Endothelial cell of umbilical vein (primary cell): Measurements from ENCODE around the gene SH3BP5. TPM values are rescaled to one million over a fixed set of nuclear protein-coding genes. Genes with fewer than 3 reads are reported as not detected.

Experiments
- BruUV-seq: library from RNA; stranded (reverse); fragments of 400-500 nt; replicated peaks from 2 replicates; lab custom pipeline; 2021; lab: Mats Ljungman, UMichigan
- CTCF ChIA-PET: fragments of 300-600, 350-600 bp; sonication (Branson Sonifier 250); formaldehyde crosslinking; loops from one replicate; lab custom pipeline; 2021; ENCODE audit warnings: antibody characterized with exemption, inconsistent platforms; lab: Charles Lee
- POLR2A ChIA-PET: fragments of 300-600, 350-600 bp; sonication (Branson Sonifier 250); formaldehyde crosslinking; loops from one replicate; lab custom pipeline; 2021; ENCODE audit warnings: antibody characterized with exemption, inconsistent platforms; lab: Charles Lee
- DNase-seq: peaks from one replicate; pipeline ENCODE4 v3.0.0-alpha.2; 2011; ENCODE audit warnings: low read depth, low spot score
- FAIRE-seq: peaks from 2 replicates; lab custom pipeline; 2011; peaks lifted over from hg19 to GRCh38; lab: Jason Lieb, UNC
- H2AFZ ChIP-seq: 2 replicates; pipeline ENCODE4 v1.6.0; 2012; ENCODE audit warnings: low read depth, low read length, control low read depth, inconsistent platforms
- H3K27ac ChIP-seq: 2 replicates; pipeline ENCODE4 v1.5.1; 2011; ENCODE audit warnings: low read depth, mild to moderate bottlenecking, control low read depth, low read length, moderate library complexity; ENCODE audit not compliant: insufficient read depth
- H3K27me3 ChIP-seq, 2 experiments: 2 replicates each; pipeline versions ENCODE4 v1.6.0 to v1.6.1; 2011; ENCODE audit warnings: low read length in 2 of 2, mixed read lengths in 1 of 2; ENCODE audit not compliant: control insufficient read depth in 2 of 2, insufficient read depth in 2 of 2
- H3K36me3 ChIP-seq, 2 experiments: 2 replicates in 1 of 2; 3 replicates in 1 of 2; pipeline ENCODE4 v1.5.1; 2011; ENCODE audit warnings: low read length in 2 of 2, mild to moderate bottlenecking in 1 of 2, moderate library complexity in 1 of 2; ENCODE audit not compliant: control insufficient read depth in 2 of 2, insufficient read depth in 2 of 2; ENCODE audit errors: extremely low read depth in 1 of 2
- H3K4me1 ChIP-seq: 3 replicates; pipeline ENCODE4 v1.5.1; 2011; ENCODE audit warnings: mild to moderate bottlenecking, low read length; ENCODE audit not compliant: control insufficient read depth, insufficient read depth; ENCODE audit errors: extremely low read depth
- H3K4me2 ChIP-seq: 2 replicates; pipeline ENCODE4 v1.6.1; 2011; ENCODE audit warnings: low read length, control low read depth, mixed read lengths; ENCODE audit not compliant: insufficient read depth
- H3K4me3 ChIP-seq, 3 experiments: fragments of 200-600 bp in 1 of 3; sonication (generic), shearing (Covaris generic) in 1 of 3; replicated peaks in 1 of 3; 2 replicates each; pipeline ENCODE4 v1.5.1; 2011 to 2016; ENCODE audit warnings: control low read depth in 3 of 3, low read length in 3 of 3, mild to moderate bottlenecking in 2 of 3, inconsistent platforms in 1 of 3, low read depth in 1 of 3, moderate library complexity in 1 of 3; ENCODE audit not compliant: insufficient read depth in 1 of 3
- H3K79me2 ChIP-seq: 2 replicates; pipeline ENCODE4 v1.6.0; 2012; ENCODE audit warnings: low read length, inconsistent platforms; ENCODE audit not compliant: control insufficient read depth, insufficient read depth
- H3K9ac ChIP-seq: replicated peaks from 2 replicates; pipeline ENCODE3; 2011; ENCODE audit warnings: low read length, control low read depth; ENCODE audit not compliant: insufficient read depth; ENCODE audit errors: extremely low read depth
- H3K9me1 ChIP-seq: replicated peaks from 3 replicates; pipeline ENCODE4 v1.6.0; 2011; ENCODE audit warnings: mild to moderate bottlenecking, low read length; ENCODE audit not compliant: control insufficient read depth, insufficient read depth; ENCODE audit errors: extremely low read depth
- H3K9me3 ChIP-seq: replicated peaks from 2 replicates; pipeline ENCODE4 v1.5.1; 2012; ENCODE audit warnings: low read length, inconsistent platforms; ENCODE audit not compliant: control insufficient read depth, insufficient read depth
- H4K20me1 ChIP-seq: replicated peaks from 2 replicates; pipeline ENCODE3; 2011; ENCODE audit warnings: mild to moderate bottlenecking, low read length; ENCODE audit not compliant: control insufficient read depth, insufficient read depth; ENCODE audit errors: extremely low read depth
- CTCF ChIP-seq, 2 donors: IDR thresholded peaks; 1 replicate in 1 of 2; 2 replicates in 1 of 2; pipeline ENCODE4 v1.5.1; 2011; ENCODE audit warnings: low read length in 2 of 2, mild to moderate bottlenecking in 2 of 2, moderate library complexity in 2 of 2, control low read depth in 1 of 2, inconsistent platforms in 1 of 2, low read depth in 1 of 2; ENCODE audit not compliant: insufficient read depth in 1 of 2; ENCODE audit errors: extremely low read depth in 1 of 2
- EZH2 ChIP-seq: IDR thresholded peaks from 2 replicates; pipeline ENCODE4 v1.6.1; 2012; ENCODE audit warnings: borderline replicate concordance, low read depth, mild to moderate bottlenecking, moderate library complexity, low read length, inconsistent platforms; ENCODE audit not compliant: severe bottlenecking
- FOS ChIP-seq: IDR thresholded peaks from 2 replicates; pipeline ENCODE4 v1.6.1; 2011; ENCODE audit warnings: mild to moderate bottlenecking, low read length, moderate library complexity, borderline replicate concordance; ENCODE audit not compliant: insufficient read depth
- GATA2 ChIP-seq: IDR thresholded peaks from 2 replicates; pipeline ENCODE4 v1.7.0; 2011; ENCODE audit warnings: low read depth, mild to moderate bottlenecking, moderate library complexity, mixed read lengths, low read length; ENCODE audit not compliant: insufficient read length, insufficient read depth
- JUN ChIP-seq: IDR thresholded peaks from 2 replicates; pipeline ENCODE4 v1.6.1; 2011; ENCODE audit warnings: borderline replicate concordance, low read depth; ENCODE audit not compliant: insufficient read length, insufficient read depth
- MYC ChIP-seq: IDR thresholded peaks from one replicate; pipeline ENCODE4 v1.6.1; 2011; ENCODE audit warnings: mild to moderate bottlenecking, low read depth, low read length
- POLR2A ChIP-seq: IDR thresholded peaks from 2 replicates; pipeline ENCODE4 v1.6.1; 2012; ENCODE audit warnings: low read depth, mild to moderate bottlenecking, control low read depth, low read length
- POLR2AphosphoS5 ChIP-seq: IDR thresholded peaks from 2 replicates; pipeline ENCODE4 v1.6.1; 2012; ENCODE audit warnings: low read depth, mild to moderate bottlenecking, control low read depth, low read length, moderate library complexity; ENCODE audit not compliant: insufficient read depth
- dilution Hi-C: fragments of 300-500 bp; cut with MboI; formaldehyde crosslinking; loops from one replicate; pipeline ENCODE4 v1.15.0; 2019; ENCODE audit warnings: low sequenced_read_pairs; ENCODE audit not compliant: extremely low pct_ligation_motif_present
- intact Hi-C: fragments of 100-400 bp; cut with micrococcal nuclease; formaldehyde crosslinking; loops from one replicate; pipeline ENCODE4 v1.10.0; 2022
- polyA plus RNA-seq, 4 experiments: library from polyadenylated mRNA; depleted of rRNA in 3 of 4; stranded (reverse) in 3 of 4; unstranded in 1 of 4; fragments of >200 nt; gene quantifications; 2 replicates each; pipeline versions ENCODE4 v1.2.1 to v1.2.3, GENCODE V29; 2011 to 2012; ENCODE audit warnings: missing spikeins in 1 of 4
- total RNA-seq: library from RNA; stranded (reverse); gene quantifications from 2 replicates; pipeline ENCODE4 v1.2.3, GENCODE V29; 2021
- TF ChIP-seq, protein P1 (sequence below): IDR thresholded peaks from 2 replicates; pipeline ENCODE4 v1.6.1; 2011; ENCODE audit not compliant: insufficient read depth, insufficient read length

Gene SH3BP5
- total and polyA plus RNA-seq, 2 donors (not counting 3 experiments of a cell fraction or from before 2014, with no cell fraction given), result 35.3 to 76.3 TPM

- CTCF ChIA-PET, result interaction anchor here (0.6 to 1.7 kb wide), 3 partner anchors 9 to 11 kb away, joined by 3 to 9 read pairs (median 4); no protein-coding TSS in a partner anchor
- no peak for FAIRE-seq
- no peak overlapping the region for H3K4me3 ChIP-seq
- BruUV-seq, result no TSS peak
- intact Hi-C loops (no loop called here), dilution Hi-C loops (no loop called here)
- DNase-seq, result no peak
- H3K4me2 ChIP-seq, result no peak overlapping the region
- H3K9ac ChIP-seq, result no peak overlapping the region
- H3K4me1 ChIP-seq, result peaks cover 34% of the 10 kb centered on the region
- no peak for TF ChIP-seq FOS
- no peak for TF ChIP-seq EZH2
- no peak for TF ChIP-seq JUN
- no peak for TF ChIP-seq POLR2AphosphoS5
- TF ChIP-seq CTCF (IDR thresholded peaks at IDR 0.05; ENCODE audit: extremely low read depth in 1 of 2, insufficient read depth in 1 of 2, low read depth in 1 of 2, low read length in 2 of 2), result no peak
- TF ChIP-seq POLR2A, result no peak
- no peak for TF ChIP-seq MYC
- TF ChIP-seq, protein P1, sequence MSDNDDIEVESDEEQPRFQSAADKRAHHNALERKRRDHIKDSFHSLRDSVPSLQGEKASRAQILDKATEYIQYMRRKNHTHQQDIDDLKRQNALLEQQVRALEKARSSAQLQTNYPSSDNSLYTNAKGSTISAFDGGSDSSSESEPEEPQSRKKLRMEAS, result no peak
- no peak for TF ChIP-seq GATA2
- no peak overlapping the region for H3K27ac ChIP-seq
- no peaks in the 10 kb centered on the region for H3K9me3 ChIP-seq
- no peaks in the 10 kb centered on the region for H3K27me3 ChIP-seq
- H4K20me1 ChIP-seq, result no peaks in the 10 kb centered on the region
- POLR2A ChIA-PET, result no interaction called here
- peaks cover 42% of the 10 kb centered on the region for H3K79me2 ChIP-seq
- H3K36me3 ChIP-seq, result peaks cover 0 to 17% of the 10 kb centered on the region in 2 experiments
- H2AFZ ChIP-seq, result no peak overlapping the region
- H3K9me1 ChIP-seq, result no peaks in the 10 kb centered on the region
These were observed 28.7 kb downstream of the SH3BP5 start for GRCh38 chr3:15303728-15304127.
